Stomach smooth muscle (tissue), 2 donors: Measurements from ENCODE around the gene RRBP1.

Experiments used
- H3K27ac ChIP-seq: one replicate; pipeline ENCODE4 v1.7.0; 2013; ENCODE audit warnings: mild to moderate bottlenecking, low read length, inconsistent platforms
- H3K27me3 ChIP-seq, 2 donors: one replicate each; pipeline ENCODE4 v1.7.0; 2013; ENCODE audit warnings: low read length in 2 of 2; ENCODE audit not compliant: insufficient read depth in 2 of 2, control insufficient read depth in 1 of 2
- H3K36me3 ChIP-seq, 2 donors: one replicate each; pipeline ENCODE4 v1.7.0; 2013; ENCODE audit warnings: low read length in 2 of 2; ENCODE audit not compliant: control insufficient read depth in 2 of 2, insufficient read depth in 2 of 2
- H3K4me1 ChIP-seq: one replicate; pipeline ENCODE4 v1.7.0; 2013; ENCODE audit warnings: low read length; ENCODE audit not compliant: control insufficient read depth, insufficient read depth
- H3K4me3 ChIP-seq, 2 donors: one replicate each; pipeline ENCODE4 v1.7.0; 2013; ENCODE audit warnings: low read length in 2 of 2
- H3K9ac ChIP-seq, 2 donors: one replicate each; pipeline ENCODE4 v1.7.0; 2013; ENCODE audit warnings: low read length in 2 of 2, mild to moderate bottlenecking in 1 of 2
- H3K9me3 ChIP-seq, 2 donors: one replicate each; pipeline ENCODE4 v1.7.0; 2013; ENCODE audit warnings: low read length in 2 of 2; ENCODE audit not compliant: control insufficient read depth in 2 of 2
- donor health status: healthy.
- donor health status: Pancreatic carcinoma.

The RRBP1 gene

GRCh38 chr20:17617212-17617867 is 64.7 kb downstream of the RRBP1 start:
- no peaks in the 10 kb centered on the region for H3K27me3 ChIP-seq
- peak overlapping the region; percentile 41 for H3K27ac ChIP-seq
- no peaks in the 10 kb centered on the region for H3K9me3 ChIP-seq
- H3K36me3 ChIP-seq, result peaks cover 20 to 28% of the 10 kb centered on the region in 2 donors
- H3K4me3 ChIP-seq, result no peak overlapping the region
- H3K9ac ChIP-seq, result no peak overlapping the region
- H3K4me1 ChIP-seq, result peaks cover 44% of the 10 kb centered on the region

GRCh38 chr20:17616480-17617211 is 65.4 kb downstream of the RRBP1 start:
- no peaks in the 10 kb centered on the region for H3K27me3 ChIP-seq
- H3K9ac ChIP-seq, result no peak overlapping the region
- H3K36me3 ChIP-seq, result peaks cover 14 to 21% of the 10 kb centered on the region in 2 donors
- H3K4me1 ChIP-seq, result peaks cover 51% of the 10 kb centered on the region
- no peaks in the 10 kb centered on the region for H3K9me3 ChIP-seq
- peak overlapping the region; percentile 90 for H3K27ac ChIP-seq
- no peak overlapping the region for H3K4me3 ChIP-seq

- no peak overlapping the region for H3K4me3 ChIP-seq
- no peak overlapping the region for H3K9ac ChIP-seq
- no peaks in the 10 kb centered on the region for H3K9me3 ChIP-seq
- H3K27me3 ChIP-seq, result no peaks in the 10 kb centered on the region
- H3K4me1 ChIP-seq, result peaks cover 59% of the 10 kb centered on the region
- peak overlapping the region; percentile 90 for H3K27ac ChIP-seq
- H3K36me3 ChIP-seq, result peaks cover 8 to 15% of the 10 kb centered on the region in 2 donors
Observed at GRCh38 chr20:17615645-17616479, 66.2 kb downstream of the RRBP1 start.

GRCh38 chr20:17614812-17615644 is 67.0 kb downstream of the RRBP1 start:
- Histone ChIP-seq H3K4me3 (peak overlapping the region in 1 of 2 donors; percentile 58), H3K27me3 (no peaks in the 10 kb centered on the region), H3K4me1 (peaks cover 67% of the 10 kb centered on the region), H3K9me3 (no peaks in the 10 kb centered on the region), H3K9ac (peak overlapping the region in 1 of 2 donors; percentile 42), H3K36me3 (peaks cover 7 to 15% of the 10 kb centered on the region in 2 donors), H3K27ac (peak overlapping the region; percentile 90)

GRCh38 chr20:17614176-17614811 is 67.7 kb downstream of the RRBP1 start:
- peaks cover 0 to 12% of the 10 kb centered on the region in 2 donors for H3K36me3 ChIP-seq
- peak overlapping the region; percentile 90 for H3K27ac ChIP-seq
- peaks cover 72% of the 10 kb centered on the region for H3K4me1 ChIP-seq
- no peaks in the 10 kb centered on the region for H3K9me3 ChIP-seq
- peak overlapping the region in 1 of 2 donors; percentile 58 for H3K4me3 ChIP-seq
- H3K27me3 ChIP-seq, result no peaks in the 10 kb centered on the region
- H3K9ac ChIP-seq, result no peak overlapping the region

GRCh38 chr20:17613328-17614175 is 68.5 kb downstream of the RRBP1 start:
- H3K4me1 ChIP-seq, result peaks cover 78% of the 10 kb centered on the region
- H3K4me3 ChIP-seq, result no peak overlapping the region
- peak overlapping the region in 1 of 2 donors; percentile 13 for H3K9ac ChIP-seq
- no peaks in the 10 kb centered on the region for H3K9me3 ChIP-seq
- H3K36me3 ChIP-seq, result peaks cover 0 to 15% of the 10 kb centered on the region in 2 donors
- peak overlapping the region; percentile 90 for H3K27ac ChIP-seq
- no peaks in the 10 kb centered on the region for H3K27me3 ChIP-seq

- H3K27ac ChIP-seq, result peak overlapping the region; percentile 90
- H3K4me1 ChIP-seq, result peaks cover 82% of the 10 kb centered on the region
- peaks cover under 1 to 15% of the 10 kb centered on the region in 2 donors for H3K36me3 ChIP-seq
- H3K27me3 ChIP-seq, result no peaks in the 10 kb centered on the region
- H3K9me3 ChIP-seq, result no peaks in the 10 kb centered on the region
- peak overlapping the region; percentile 3 to 62 for H3K9ac ChIP-seq
- H3K4me3 ChIP-seq, result no peak overlapping the region
Observed at GRCh38 chr20:17612992-17613327, 69.1 kb downstream of the RRBP1 start.

- peak overlapping the region in 1 of 2 donors; percentile 35 for H3K4me3 ChIP-seq
- peak overlapping the region; percentile 90 for H3K27ac ChIP-seq
- H3K27me3 ChIP-seq, result no peaks in the 10 kb centered on the region
- peaks cover 6 to 21% of the 10 kb centered on the region in 2 donors for H3K36me3 ChIP-seq
- no peaks in the 10 kb centered on the region for H3K9me3 ChIP-seq
- H3K9ac ChIP-seq, result peak overlapping the region; percentile 49 to 62
- peaks cover 87% of the 10 kb centered on the region for H3K4me1 ChIP-seq
Observed at GRCh38 chr20:17612287-17612991, 69.6 kb downstream of the RRBP1 start.
